ENCODE measurements around the gene PXYLP1. TPM values are rescaled to one million over a fixed set of nuclear protein-coding genes. Genes with fewer than 3 reads are reported as not detected.

The PXYLP1 gene
- total and polyA plus RNA-seq, 2 of the 8 experiments (the other 6 are each of a cell fraction or from before 2014, with no cell fraction given): 19.4 to 20.6 TPM

- Histone ChIP-seq H2AK5ac (ENCODE audit: low read depth, low read length) (no peak overlapping the region), H3K9ac (replicated peaks in 1 of 4; ENCODE audit: extremely low read depth in 1 of 4, low read depth in 3 of 4, low read length in 3 of 4) (no peak overlapping the region), H4K5ac (ENCODE audit: insufficient read length, low read depth, low read length) (no peak overlapping the region), H3K79me1 (ENCODE audit: low read depth, low read length) (no peaks in the 10 kb centered on the region), H2BK15ac (ENCODE audit: low read length) (no peak overlapping the region), H4K91ac (replicated peaks; ENCODE audit: insufficient read length, low read length) (no peak overlapping the region), H3K4me1 (replicated peaks in 1 of 4; ENCODE audit: control insufficient read depth in 3 of 4, insufficient read depth in 4 of 4, low read length in 3 of 4) (no peaks in the 10 kb centered on the region), H3K4ac (replicated peaks; ENCODE audit: insufficient read length, low read depth, low read length) (no peak overlapping the region), H3K4me2 (ENCODE audit: insufficient read depth in 1 of 2, low read depth in 2 of 2, low read length in 2 of 2) (no peak overlapping the region), H3K4me3 (ENCODE audit: extremely low read depth in 1 of 4, insufficient read depth in 2 of 4, low read depth in 3 of 4, low read length in 4 of 4) (no peak overlapping the region), H3K14ac (ENCODE audit: insufficient read length) (no peak overlapping the region), H3K23me2 (ENCODE audit: low read depth, low read length) (no peaks in the 10 kb centered on the region), H4K20me1 (replicated peaks in 1 of 2; ENCODE audit: control insufficient read depth in 1 of 2, insufficient read depth in 2 of 2, low read length in 2 of 2) (peaks cover 0 to 2% of the 10 kb centered on the region in 2 experiments), H3K79me2 (ENCODE audit: control insufficient read depth in 1 of 2, insufficient read depth in 2 of 2, low read length in 2 of 2) (no peaks in the 10 kb centered on the region), H3K27ac (ENCODE audit: low read depth, low read length) (no peak overlapping the region), H4K8ac (ENCODE audit: extremely low read depth, insufficient read depth, low read length) (no peak overlapping the region), H2BK5ac (ENCODE audit: low read depth, low read length) (no peak overlapping the region), H2BK120ac (replicated peaks; ENCODE audit: low read depth, low read length) (no peak overlapping the region), H3K56ac (replicated peaks; ENCODE audit: insufficient read length, low read depth, low read length) (no peak overlapping the region), H3K36me3 (ENCODE audit: control insufficient read depth in 2 of 4, insufficient read depth in 4 of 4, low read length in 3 of 4) (no peaks in the 10 kb centered on the region; a peak in 2 of 8 replicates), H3K9me3 (ENCODE audit: insufficient read depth in 2 of 2, low read depth in 1 of 2, low read length in 1 of 2) (no peaks in the 10 kb centered on the region), H2AFZ (ENCODE audit: low read length) (no peak overlapping the region), H2BK12ac (ENCODE audit: low read depth, low read length) (no peak overlapping the region), H2BK20ac (ENCODE audit: low read length) (no peak overlapping the region), H3K23ac (ENCODE audit: insufficient read length) (no peak overlapping the region), H3K27me3 (replicated peaks in 1 of 4; ENCODE audit: control insufficient read depth in 3 of 4, extremely low read depth in 1 of 4, insufficient read depth in 3 of 4, low read length in 3 of 4) (no peaks in the 10 kb centered on the region), H3K18ac (ENCODE audit: extremely low read depth, low read length) (no peak overlapping the region)
- WGBS, 2 experiments (ENCODE audit: extremely low coverage in 1 of 2, insufficient coverage in 1 of 2, insufficient read length in 1 of 2, insufficient replicate concordance in 2 of 2, low coverage in 1 of 2, low lambda C conversion rate in 2 of 2, missing lambda C conversion rate in 1 of 2): 96% methylated on average over 1 of the region's 1 CpG; no CpG with 5 or more reads in 1 of the 2 experiments
- POLR2A ChIA-PET (ENCODE audit: partially characterized antibody): no interaction called here
- FAIRE-seq (no peak), DNase-seq (ENCODE audit: low read depth in 1 of 2, low spot score in 2 of 2) (peak in 1 of 2 experiments; percentile 27)
- CTCF ChIA-PET (ENCODE audit: partially characterized antibody): interaction anchor here (1.0 kb wide), 1 partner anchor 231 kb away, joined by 3 read pairs; no protein-coding TSS in a partner anchor
- no peak for TF ChIP-seq CREB1 (IDR thresholded peaks at IDR 0.05)
- TF ChIP-seq E2F6 (IDR thresholded peaks at IDR 0.05): no peak
- no peak for TF ChIP-seq KDM5A (IDR thresholded peaks at IDR 0.05; ENCODE audit: low read length)
- TF ChIP-seq BRCA1 (IDR thresholded peaks at IDR 0.05; ENCODE audit: low read depth, low read length): no peak
- no peak for TF ChIP-seq EP300 (IDR thresholded peaks at IDR 0.05; ENCODE audit: borderline replicate concordance in 1 of 2, low read depth in 2 of 2, low read length in 2 of 2)
- TF ChIP-seq HDAC6 (IDR thresholded peaks at IDR 0.05; ENCODE audit: low read depth, low read length): no peak
- TF ChIP-seq CTCF (IDR thresholded peaks at IDR 0.05; ENCODE audit: control extremely low read depth in 1 of 3, insufficient read depth in 1 of 3, low read depth in 1 of 3, low read length in 3 of 3): no peak
- TF ChIP-seq RXRA (IDR thresholded peaks at IDR 0.05; ENCODE audit: insufficient read depth, low read depth, low read length): no peak
- no peak for TF ChIP-seq EZH2 (IDR thresholded peaks at IDR 0.05; ENCODE audit: low read depth, low read length, severe bottlenecking)
- TF ChIP-seq SUZ12 (IDR thresholded peaks at IDR 0.05; ENCODE audit: low read length): no peak
- TF ChIP-seq FOSL1 (IDR thresholded peaks at IDR 0.05; ENCODE audit: insufficient read depth, low read depth, low read length): no peak
Observed at GRCh38 chr3:141275032-141275422, 43.4 kb downstream of the PXYLP1 start.
